ENCODE measurements around the gene CCM2L. TPM values are rescaled to one million over a fixed set of nuclear protein-coding genes. Genes with fewer than 3 reads are reported as not detected.

CCM2L gene
- total RNA-seq, 1 donor = not detected

DNA sequence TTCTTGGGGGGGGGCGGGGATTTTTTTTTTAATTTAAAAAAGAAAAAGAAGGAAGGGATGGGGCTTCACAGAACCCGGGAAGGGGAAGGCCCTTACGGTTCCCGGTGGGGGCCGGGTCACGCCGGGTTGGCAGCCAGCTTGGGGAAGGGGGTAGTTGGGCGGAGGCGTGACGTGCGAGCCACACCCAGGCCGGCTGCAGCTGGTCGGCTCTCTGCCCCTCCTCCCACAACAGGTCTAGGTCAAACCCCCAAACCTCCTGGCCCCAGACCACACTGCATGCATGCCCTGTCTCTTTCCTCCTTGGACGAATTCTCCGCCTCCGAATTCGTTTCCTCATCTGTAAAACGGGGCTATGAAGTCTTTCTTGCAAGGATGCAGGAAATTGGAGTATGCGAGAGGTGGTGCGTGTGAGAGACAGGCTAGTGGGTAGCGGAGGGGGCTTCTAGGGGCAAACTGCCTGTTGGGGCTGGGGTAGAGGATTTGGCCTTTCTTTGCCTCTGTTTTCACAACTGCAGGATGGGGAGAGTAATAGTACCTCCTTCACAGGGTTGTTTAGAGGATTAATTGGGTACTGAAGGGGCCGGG, 42.6 kb downstream of the CCM2L start:
- DNase-seq (ENCODE audit: low read depth in 2 of 3, low spot score in 2 of 3) = peak in 2 of 3 donors; percentile 51 to 58

DNA sequence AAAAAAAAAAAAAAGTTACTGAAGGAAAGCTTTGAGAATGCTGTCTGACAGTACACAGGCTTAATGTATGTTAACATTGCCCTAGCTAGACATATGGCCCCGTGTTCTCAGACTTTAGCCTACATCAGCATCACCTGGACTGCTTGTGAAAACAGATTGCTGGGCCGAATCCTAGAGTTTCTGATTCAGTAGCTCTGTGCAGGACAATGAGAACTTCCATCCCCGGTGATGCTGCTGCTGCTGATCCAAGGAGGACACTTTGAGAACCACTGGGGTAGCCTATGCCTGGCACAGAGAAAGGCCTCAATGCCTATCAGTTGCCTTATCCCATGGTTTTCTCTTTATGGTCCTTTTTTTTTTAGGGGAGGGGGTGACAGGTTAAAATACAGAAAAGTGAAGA, 43.4 kb downstream of the CCM2L start:
- no peak for DNase-seq (ENCODE audit: low read depth in 2 of 3, low spot score in 2 of 3)

DNA sequence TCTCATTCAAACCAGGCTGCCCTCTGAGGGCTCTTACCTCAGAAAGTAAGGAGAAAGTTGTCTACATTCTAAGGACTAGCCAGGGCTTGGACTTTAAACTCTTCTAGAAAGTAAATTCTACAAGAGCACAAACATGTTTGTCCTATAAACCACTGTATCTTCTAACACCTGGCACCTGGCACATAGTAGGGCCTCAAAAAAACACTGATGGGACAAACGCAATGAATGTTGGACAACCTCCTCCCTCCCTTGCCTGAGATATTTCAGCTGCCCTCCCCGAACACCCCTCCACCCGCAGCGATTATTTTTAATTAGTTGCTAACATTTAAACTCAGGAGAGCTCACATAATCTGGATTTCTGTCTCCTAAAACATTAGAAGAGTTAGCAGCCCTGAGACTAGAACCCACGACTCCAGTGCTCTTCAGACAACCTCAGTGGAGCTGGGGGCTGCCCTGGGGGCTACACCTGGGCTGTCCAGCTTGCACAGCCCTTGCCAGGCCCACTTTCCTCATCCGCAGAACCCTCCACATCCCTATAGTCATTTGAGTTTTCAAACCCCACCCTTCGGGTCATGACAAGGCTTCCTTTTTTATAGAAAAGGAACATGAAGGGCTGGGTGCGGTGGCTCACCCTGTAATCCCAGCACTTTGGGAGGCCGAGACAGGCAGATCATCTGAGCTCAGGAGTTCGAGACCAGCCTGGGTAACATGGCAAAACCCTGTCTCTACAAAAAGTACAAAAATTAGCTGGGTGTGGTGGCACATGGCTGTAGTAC, 46.7 kb downstream of the CCM2L start:
- DNase-seq (ENCODE audit: low read depth in 2 of 3, low spot score in 2 of 3) = no peak

DNA sequence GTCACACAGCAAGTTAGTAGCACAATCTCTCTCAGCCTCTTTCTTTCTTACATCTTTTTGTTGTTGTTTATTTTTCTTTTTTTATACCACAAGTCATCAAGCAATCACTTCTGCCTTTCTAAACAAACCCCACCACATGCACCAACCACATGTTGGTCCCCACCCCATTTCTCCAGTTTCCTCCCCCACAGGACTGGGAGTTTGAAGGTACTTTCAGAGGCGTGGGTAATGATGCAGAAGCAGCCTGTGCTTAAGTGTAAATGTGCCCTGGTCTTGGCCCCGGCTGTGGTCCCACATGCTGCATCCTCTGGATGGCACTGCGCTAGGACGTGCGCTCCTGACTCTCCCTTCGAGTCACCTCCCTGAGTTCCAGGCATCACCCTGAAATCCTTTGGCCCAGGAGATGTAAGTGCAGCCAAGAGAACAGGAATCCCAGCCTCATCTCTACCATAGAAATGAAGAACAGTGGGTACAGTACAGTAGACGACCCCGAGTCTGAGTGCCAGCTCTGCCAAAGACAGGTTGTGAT, 47.5 kb downstream of the CCM2L start:
- no peak for DNase-seq (ENCODE audit: low read depth in 2 of 3, low spot score in 2 of 3)

DNA sequence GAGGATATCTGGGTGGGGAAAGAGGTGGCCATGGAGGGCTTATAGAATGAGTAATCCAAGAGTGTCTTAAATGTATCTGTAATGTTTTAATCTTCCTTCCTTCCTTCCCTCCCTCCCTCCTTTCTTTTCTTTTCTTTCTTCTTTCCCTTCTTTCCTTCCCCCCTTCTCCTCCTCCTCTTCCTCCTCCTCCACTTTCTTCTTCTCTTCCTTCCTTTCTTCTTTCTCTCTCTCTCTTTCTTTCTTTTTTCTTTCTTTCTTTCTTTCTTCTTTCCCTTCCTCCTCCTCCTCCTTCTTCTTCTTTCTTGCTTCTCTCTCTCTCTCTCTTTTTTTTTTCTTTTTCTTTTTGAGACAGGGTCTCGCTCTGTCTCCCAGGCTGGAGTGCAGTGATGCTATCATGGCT, 49.0 kb downstream of the CCM2L start:
- no peak for DNase-seq (ENCODE audit: low read depth in 2 of 3, low spot score in 2 of 3)

DNA sequence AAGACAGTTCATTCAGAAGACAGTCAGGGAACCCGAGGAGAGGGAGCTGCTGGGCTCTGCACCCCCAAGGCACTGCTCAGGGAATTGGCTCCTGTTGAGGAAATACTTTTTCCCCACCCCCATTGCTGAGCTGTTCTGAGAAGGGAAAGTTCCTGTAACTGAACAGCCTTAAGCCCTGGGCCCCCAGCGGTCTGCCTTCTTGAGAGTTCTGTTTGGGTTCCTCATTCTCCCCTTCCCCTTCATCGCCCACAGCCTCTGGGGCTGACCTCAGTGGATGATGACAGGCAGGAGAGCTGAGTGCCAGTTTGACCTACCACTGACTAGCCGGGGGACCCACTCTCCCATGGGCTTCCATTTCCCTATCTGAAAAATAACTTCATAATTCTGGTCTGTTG, 52.5 kb downstream of the CCM2L start:
- peak in 1 of 3 donors; percentile 80 for DNase-seq (ENCODE audit: low read depth in 2 of 3, low spot score in 2 of 3)

DNA sequence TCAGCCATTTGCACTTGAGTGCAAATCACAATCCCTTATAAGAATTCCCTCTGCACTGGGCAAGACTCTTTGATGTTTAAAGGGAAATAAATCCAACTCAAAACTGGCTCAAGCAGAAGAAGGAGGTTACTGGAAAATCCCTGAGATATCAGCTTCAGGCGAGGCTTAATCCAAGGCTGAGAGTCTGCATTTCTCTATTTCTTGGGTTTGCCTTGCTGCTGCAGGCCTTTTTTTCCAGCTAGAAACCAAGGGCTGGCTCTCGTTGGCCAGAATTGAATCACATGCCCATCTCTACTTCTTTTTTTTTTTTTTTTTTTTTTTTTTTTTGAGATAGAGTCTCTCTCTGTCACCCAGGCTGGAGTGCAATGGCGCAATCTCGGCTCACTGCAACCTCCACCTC, 53.5 kb downstream of the CCM2L start:
- no peak for DNase-seq (ENCODE audit: low read depth in 2 of 3, low spot score in 2 of 3)

DNA sequence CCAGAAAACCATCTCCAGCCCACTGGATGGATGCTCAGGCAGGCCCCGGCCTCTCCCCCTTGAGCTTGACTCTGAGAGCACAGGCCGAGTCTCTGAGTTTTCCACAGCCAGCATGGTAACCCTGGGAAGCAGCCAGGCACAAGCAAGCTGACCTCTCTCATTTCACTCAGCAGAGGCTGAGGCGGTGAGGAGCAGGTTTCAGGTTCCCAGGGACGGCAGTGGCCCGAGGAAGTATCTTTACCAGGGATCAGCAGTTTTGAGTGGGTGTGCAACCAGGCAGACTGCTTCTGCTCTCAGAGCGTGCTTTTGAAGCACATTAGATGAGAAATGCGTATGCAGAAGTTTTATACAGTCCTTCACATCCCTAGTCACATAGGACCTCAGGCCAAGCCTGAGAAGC, 54.4 kb downstream of the CCM2L start:
- no peak for DNase-seq (ENCODE audit: low read depth in 2 of 3, low spot score in 2 of 3)

DNA sequence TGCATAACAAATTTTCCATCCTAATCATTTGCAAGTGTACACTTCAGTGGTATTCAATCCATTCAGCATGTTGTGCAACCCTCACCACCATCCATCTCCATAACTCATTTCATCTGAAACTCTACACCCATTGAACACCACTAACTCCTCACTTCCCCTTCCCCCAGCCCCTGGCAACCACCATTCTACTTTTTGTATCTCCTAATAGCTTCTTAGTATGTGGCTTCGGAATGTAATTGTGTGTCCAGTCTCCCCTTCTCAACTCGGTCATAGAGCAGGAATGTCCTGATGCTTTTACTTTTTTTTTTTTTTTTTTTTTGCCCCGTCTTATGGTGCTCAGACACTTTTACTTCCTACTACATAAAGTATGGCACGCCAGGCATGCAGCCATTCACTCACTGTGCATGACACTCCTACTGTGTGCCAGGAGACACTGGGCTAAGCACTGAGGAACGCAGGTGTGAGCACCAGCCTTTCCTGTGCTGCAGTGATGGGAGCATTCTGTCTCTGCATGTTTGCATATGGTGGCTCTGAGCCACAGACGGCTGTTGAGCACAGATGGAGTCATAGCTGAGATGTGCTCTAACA, 57.1 kb downstream of the CCM2L start:
- no peak for DNase-seq (ENCODE audit: low read depth in 2 of 3, low spot score in 2 of 3)

DNA sequence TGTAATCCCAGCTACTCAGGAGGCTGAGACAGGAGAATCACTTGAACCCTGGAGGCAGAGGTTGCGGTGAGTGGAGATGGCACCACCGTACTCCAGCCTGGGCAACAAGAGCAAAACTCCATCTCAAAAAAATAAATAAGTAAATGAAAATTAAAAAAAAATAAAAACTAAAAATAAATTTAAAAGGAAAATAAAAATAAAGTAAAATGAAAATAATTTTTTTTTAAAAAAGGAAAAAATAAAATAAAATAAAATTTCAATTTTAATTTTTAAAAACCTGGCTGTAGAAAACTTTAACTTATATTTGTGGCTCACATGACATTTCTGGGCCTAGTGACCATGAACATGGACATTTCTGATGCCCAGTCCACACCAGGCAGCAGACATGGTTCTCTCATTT, 57.9 kb downstream of the CCM2L start:
- no peak for DNase-seq (ENCODE audit: low read depth in 2 of 3, low spot score in 2 of 3)

DNA sequence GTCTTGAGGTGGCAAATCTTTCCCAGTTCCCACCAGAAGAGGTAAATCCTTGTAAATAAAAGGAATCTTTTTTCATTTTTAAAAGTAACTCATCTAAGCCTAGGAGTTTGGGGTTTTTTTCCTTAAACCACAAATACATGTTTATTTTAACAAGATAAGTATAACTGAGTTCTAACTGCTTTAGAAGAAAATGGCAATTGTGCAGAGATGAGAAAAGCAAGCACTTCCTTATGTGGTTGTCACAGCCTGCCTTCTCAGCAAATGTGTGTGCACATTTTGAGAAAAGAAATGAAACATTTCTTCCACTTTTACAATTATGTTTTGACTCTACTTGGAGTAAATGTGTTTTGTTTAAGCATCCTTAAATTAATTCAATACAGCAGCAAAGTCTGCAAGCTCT, 59.5 kb downstream of the CCM2L start:
- DNase-seq (ENCODE audit: low read depth in 2 of 3, low spot score in 2 of 3) = no peak

DNA sequence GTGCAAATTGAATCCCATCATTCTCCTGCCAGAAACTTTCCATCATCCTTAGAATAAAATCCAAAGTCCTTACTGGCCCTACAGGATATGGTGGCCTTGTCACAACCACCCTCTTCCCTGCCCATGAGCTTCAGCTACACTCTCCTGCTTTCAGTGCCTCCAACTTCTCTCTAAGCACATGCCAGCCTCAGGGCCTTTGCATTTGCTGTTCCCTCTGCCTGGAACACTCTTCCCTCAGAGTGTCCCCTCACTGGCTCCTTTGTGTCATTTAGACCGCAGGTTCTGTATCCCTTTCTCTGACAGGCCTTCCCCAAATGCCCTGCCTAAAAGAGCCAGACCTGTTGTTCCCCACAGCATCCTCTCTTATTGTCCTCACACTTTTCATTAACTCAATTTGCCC, 60.0 kb downstream of the CCM2L start:
- DNase-seq (ENCODE audit: low read depth in 2 of 3, low spot score in 2 of 3) = no peak

DNA sequence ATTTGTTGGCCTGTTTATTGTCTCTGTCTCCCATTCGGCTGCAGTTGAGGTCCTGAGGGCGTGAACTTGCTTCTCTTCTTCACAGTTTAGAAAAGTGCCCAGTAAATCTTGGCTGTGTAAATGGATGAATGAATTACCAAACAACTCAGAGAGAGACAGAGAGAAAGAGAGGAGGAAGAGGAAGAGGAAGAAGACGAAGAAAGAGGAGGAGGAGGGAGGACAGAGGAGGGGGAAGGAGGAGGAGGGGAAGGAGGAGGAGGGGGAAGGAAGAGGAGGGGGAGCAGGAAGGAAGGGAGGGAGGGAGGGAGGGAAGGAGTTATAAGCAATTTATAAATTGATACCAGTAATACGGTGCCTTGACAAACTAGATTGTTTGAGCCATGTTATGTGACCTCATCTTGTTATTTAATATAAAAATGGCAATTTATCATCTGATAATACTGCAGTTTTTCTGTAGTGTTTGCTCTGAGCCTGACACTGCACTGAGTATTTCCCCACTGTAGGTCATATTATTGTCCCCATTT, 60.5 kb downstream of the CCM2L start:
- DNase-seq (ENCODE audit: low read depth in 2 of 3, low spot score in 2 of 3) = no peak

DNA sequence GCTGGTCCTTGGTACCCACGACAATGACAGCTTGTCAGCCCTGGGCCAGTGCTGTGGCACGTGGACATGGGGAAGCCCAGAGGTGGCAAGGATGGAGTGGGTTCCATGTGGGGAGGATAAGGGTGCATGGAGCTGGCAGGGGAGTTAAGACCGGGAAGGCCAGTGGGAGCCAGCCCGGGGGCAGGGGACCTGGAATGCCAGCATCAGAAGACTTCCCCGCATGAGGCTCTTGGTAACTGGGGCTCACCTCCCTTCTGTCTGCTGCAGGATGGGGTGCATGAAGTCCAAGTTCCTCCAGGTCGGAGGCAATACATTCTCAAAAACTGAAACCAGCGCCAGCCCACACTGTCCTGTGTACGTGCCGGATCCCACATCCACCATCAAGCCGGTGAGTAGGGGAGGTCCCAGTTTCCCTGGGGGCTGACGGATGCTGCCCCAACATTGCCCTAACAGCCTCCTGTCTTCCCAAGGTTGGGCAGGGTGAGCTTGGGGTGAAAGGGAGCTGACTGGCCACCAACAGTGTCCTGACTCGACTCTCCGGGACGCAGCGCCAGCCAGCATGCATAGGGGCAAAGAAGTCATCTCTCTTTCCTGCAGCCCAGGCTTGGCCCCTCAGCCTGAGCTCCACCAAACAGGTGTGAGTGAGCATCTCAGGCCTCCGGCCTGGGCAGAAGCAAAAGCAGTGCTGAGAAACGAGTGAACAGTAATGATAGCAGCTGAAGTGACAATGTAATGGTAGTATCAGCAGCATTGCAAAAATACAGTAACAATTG, 61.3 kb downstream of the CCM2L start:
- DNase-seq (ENCODE audit: low read depth in 2 of 3, low spot score in 2 of 3) = no peak

DNA sequence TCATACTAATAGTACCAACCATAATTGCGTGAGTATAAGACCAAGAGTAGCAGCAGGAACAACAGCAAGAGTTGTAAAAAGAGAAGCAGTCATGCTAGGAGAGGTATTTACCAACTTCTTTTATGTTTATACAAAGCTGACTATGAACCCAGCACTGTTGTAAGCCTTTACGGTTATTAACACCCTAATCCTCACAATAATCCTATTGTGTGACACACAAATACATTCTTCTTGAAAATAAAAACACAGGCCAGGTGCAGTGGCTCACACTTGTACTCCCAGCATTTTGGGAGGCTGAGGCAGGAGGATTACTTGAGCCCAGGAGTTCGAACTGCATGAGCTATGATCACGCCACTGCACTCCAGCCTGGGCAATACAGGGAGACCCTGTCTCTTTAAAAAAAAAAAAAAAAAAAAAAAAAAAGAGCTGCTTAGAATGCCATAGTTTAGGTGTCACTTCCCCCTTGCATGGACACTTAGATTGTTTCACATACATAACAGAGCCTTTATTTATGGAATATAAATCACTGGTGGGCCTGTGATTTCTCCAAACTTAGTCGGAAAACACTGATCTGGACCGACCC, 62.0 kb downstream of the CCM2L start:
- no peak for DNase-seq (ENCODE audit: low read depth in 2 of 3, low spot score in 2 of 3)

DNA sequence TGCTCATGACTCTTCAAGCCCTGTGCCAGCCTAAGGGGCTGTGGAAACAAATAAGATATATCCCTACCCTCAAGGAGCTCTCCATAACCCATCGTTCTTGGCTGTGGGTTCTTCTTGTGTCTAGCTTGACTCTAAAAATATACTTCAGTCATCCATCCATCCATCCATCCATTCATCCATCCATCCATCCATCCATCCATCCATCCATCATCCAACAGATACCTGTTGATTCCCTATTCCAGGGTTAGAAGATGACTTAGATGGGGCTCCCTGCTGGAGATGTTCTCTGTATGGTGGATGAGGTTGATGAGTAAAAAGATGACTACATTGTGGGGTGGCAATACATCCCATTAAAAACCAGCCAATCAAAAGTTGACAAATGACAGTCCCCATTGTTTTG, 65.3 kb downstream of the CCM2L start:
- DNase-seq (ENCODE audit: low read depth in 2 of 3, low spot score in 2 of 3) = no peak

DNA sequence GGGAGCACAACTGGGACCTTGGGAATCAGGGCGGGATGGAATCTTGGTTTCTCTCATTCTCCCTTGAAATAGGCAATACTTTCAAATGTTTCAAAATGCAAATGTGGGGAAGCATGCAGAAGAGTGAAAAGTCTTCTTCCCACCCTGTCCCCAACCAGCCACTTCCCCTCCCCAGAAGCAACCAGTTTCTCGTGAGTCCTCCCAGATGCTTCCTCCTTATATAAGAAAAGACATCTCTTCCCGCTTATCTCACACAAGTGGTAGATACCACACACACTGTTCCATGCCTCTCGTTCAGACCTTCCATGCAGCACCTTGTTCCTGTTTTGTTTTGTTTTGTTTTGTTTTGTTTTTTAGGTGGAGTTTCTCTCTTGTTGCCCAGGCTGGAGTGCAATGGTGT, 67.0 kb downstream of the CCM2L start:
- peak in 2 of 3 donors; percentile 32 to 65 for DNase-seq (ENCODE audit: low read depth in 2 of 3, low spot score in 2 of 3)

DNA sequence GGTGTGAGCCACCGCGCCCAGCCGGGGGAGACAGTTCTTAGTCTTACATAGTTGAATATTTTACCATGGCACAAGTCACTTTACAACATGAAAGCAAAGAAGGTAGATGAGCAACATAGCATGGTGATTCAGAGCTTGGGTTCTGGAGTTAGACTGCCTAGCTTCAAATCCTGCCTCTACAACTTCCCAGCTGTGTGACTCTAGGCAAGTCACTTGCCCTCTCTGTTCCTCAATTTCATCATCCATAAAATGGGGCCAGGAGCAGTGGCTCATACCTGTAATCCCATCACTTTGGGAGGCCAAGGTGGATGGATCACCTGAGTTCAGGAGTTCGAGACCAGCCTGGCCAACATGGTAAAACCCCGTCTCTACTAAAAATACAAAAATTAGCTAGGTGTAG, 68.1 kb downstream of the CCM2L start:
- DNase-seq (ENCODE audit: low read depth in 2 of 3, low spot score in 2 of 3) = no peak

DNA sequence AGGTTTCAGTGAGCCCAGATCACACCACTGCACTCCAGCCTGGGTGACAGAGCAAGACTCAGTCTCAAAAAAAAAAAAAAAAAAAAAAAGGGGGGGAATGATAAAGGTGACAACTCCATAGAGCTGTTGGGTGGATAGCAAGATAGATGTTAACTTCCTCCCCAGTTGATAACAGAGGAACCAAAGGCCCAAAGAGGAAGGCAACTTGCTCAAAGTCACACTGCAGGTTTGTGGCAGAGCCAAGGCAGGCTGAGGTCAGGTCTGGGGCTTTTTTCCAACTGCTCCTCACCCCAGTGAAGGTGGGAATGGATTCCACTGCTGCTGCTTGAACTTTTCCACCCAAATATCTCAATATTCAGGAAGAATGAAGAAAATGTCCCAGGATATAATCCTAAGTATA, 68.6 kb downstream of the CCM2L start:
- peak in 2 of 3 donors; percentile 11 to 57 for DNase-seq (ENCODE audit: low read depth in 2 of 3, low spot score in 2 of 3)

DNA sequence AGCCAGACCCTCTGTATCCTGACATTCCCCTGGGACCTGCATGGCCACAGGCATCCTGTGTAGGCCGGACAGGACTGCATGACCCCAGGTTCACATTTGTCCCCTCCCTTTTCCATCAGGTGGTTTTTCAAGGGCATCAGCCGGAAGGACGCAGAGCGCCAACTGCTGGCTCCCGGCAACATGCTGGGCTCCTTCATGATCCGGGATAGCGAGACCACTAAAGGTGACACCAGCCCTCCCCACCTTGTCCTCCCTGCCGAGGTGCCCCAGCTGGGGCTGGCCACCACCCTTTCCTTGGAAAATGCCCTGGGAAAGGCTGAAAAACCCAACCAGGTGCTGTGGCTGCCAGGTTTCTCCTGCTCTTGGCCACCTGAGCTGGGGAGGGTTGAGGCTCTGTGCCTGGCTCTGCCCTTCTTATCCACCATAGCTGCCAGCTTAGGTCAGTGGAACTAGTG, 69.4 kb downstream of the CCM2L start:
- no peak for DNase-seq (ENCODE audit: low read depth in 2 of 3, low spot score in 2 of 3)

DNA sequence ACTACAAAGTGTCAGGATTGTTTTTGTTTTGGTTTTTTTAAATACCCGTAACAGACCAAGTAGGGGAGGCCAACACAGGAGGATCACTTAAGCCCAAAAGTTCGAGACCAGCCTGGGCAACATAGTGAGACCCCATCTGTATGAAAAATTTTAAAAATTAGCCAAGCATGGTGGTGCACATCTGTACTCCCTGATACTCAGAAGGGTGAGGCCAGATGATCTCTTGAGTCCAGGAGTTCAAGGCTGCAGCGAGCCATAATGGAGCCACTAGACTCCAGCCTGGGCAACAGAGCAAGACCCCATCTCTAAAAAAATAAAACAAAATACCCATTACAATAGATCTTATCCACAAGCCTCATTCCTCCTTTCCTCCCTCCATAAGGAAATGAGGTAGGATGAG, 70.5 kb downstream of the CCM2L start:
- no peak for DNase-seq (ENCODE audit: low read depth in 2 of 3, low spot score in 2 of 3)
